GM23338 (cell line): Measurements from ENCODE around the gene KRTCAP2. TPM values are rescaled to one million over a fixed set of nuclear protein-coding genes. Genes with fewer than 3 reads are reported as not detected.
A peak's percentile ranks its signal among the peaks of the same experiment; 100 is the strongest.

Experiments
- ATAC-seq: fragments of 200-7000 bp; cut with Tn5 transposase; 3 replicates; pipeline ENCODE4 v1.9.1; 2020
- DNase-seq: peaks from one replicate; pipeline ENCODE4 v3.0.0-alpha.2; 2015; ENCODE audit warnings: low spot score
- H2AFZ ChIP-seq: fragments of 200-600 bp; sonication (generic); 2 replicates; pipeline ENCODE4 v1.8.0; 2016; ENCODE audit warnings: antibody characterized with exemption, mild to moderate bottlenecking, moderate library complexity
- H3F3A ChIP-seq: fragments of 200-600 bp; sonication (generic); replicated peaks from 2 replicates; pipeline ENCODE4 v1.8.0; 2017; ENCODE audit warnings: antibody characterized with exemption, mixed run types, low read depth
- H3K27ac ChIP-seq: fragments of 200-600 bp; sonication (generic); 2 replicates; pipeline ENCODE4 v1.6.1; 2016; ENCODE audit warnings: low read depth
- H3K27me3 ChIP-seq: fragments of 200-600 bp; sonication (generic); 2 replicates; pipeline ENCODE4 v1.8.0; 2016; ENCODE audit warnings: mild to moderate bottlenecking, mixed run types, moderate library complexity; ENCODE audit not compliant: insufficient read depth
- H3K36me3 ChIP-seq: fragments of 200-600 bp; sonication (generic); 2 replicates; pipeline ENCODE4 v1.8.0; 2016; ENCODE audit warnings: mild to moderate bottlenecking; ENCODE audit not compliant: insufficient read depth
- H3K4me1 ChIP-seq: fragments of 200-600 bp; sonication (generic); 2 replicates; pipeline ENCODE4 v1.8.0; 2016; ENCODE audit warnings: mild to moderate bottlenecking, moderate library complexity; ENCODE audit not compliant: insufficient read depth
- H3K4me2 ChIP-seq: fragments of 200-600 bp; sonication (generic); 2 replicates; pipeline ENCODE4 v1.7.1; 2017; ENCODE audit warnings: mixed run types
- H3K4me3 ChIP-seq: fragments of 200-600 bp; sonication (generic); 2 replicates; pipeline ENCODE4 v1.6.1; 2016; ENCODE audit warnings: mixed run types
- H3K79me2 ChIP-seq: fragments of 200-600 bp; sonication (generic); replicated peaks from 2 replicates; pipeline ENCODE4 v1.8.0; 2017; ENCODE audit warnings: mild to moderate bottlenecking; ENCODE audit not compliant: insufficient read depth
- H3K9me2 ChIP-seq: fragments of 200-600 bp; sonication (generic); 2 replicates; pipeline ENCODE4 v1.8.0; 2017; ENCODE audit not compliant: insufficient read depth
- H4K20me1 ChIP-seq: fragments of 200-600 bp; sonication (generic); replicated peaks from 2 replicates; pipeline ENCODE4 v1.8.0; 2017; ENCODE audit warnings: mild to moderate bottlenecking; ENCODE audit not compliant: insufficient read depth
- H3K27ac Mint-ChIP-seq: 2 replicates; pipeline ENCODE4 v1.8.0; 2020; ENCODE audit warnings: inconsistent platforms, mild to moderate bottlenecking, moderate library complexity, mixed read lengths
- H3K27me3 Mint-ChIP-seq: 3 replicates; pipeline ENCODE4 v1.8.0; 2022; ENCODE audit warnings: low read depth, mild to moderate bottlenecking, moderate library complexity, mixed read lengths, inconsistent platforms; ENCODE audit not compliant: insufficient read depth, poor library complexity
- H3K36me3 Mint-ChIP-seq: 3 replicates; pipeline ENCODE4 v1.8.0; 2021; ENCODE audit warnings: low read depth, mild to moderate bottlenecking, inconsistent platforms, moderate library complexity, mixed read lengths
- H3K4me1 Mint-ChIP-seq: 3 replicates; pipeline ENCODE4 v1.8.0; 2020; ENCODE audit warnings: mild to moderate bottlenecking, inconsistent platforms, mixed read lengths
- H3K4me3 Mint-ChIP-seq: 3 replicates; pipeline ENCODE4 v1.8.0; 2021; ENCODE audit warnings: moderate library complexity, mild to moderate bottlenecking, inconsistent platforms, mixed read lengths
- H3K9me3 Mint-ChIP-seq: 3 replicates; pipeline ENCODE4 v1.8.0; 2020; ENCODE audit warnings: moderate library complexity, mild to moderate bottlenecking, inconsistent platforms, mixed read lengths
- CREB1 ChIP-seq: fragments of 250-450 bp; sonication (Bioruptor Pico); IDR thresholded peaks from 2 replicates; pipeline ENCODE4 v1.5.0; 2020; ENCODE audit warnings: low read depth, mild to moderate bottlenecking, moderate library complexity
- ETS1 ChIP-seq: IDR thresholded peaks from 2 replicates; pipeline ENCODE4 v1.6.1; 2016; ENCODE audit warnings: antibody characterized with exemption
- EZH2 ChIP-seq: fragments of 200-600 bp; sonication (generic); IDR thresholded peaks from one replicate; pipeline ENCODE4 v1.8.0; 2017; ENCODE audit warnings: antibody characterized with exemption, mild to moderate bottlenecking, low read depth; ENCODE audit not compliant: unreplicated experiment
- EZH2phosphoT487 ChIP-seq: fragments of 200-600 bp; sonication (generic); IDR thresholded peaks from one replicate; pipeline ENCODE4 v1.8.1; 2018; ENCODE audit warnings: antibody characterized with exemption; ENCODE audit not compliant: unreplicated experiment
- JUNB ChIP-seq: IDR thresholded peaks from one replicate; pipeline ENCODE4 v1.6.1; 2016; ENCODE audit warnings: antibody characterized with exemption; ENCODE audit not compliant: unreplicated experiment
- STAT1 ChIP-seq: IDR thresholded peaks from one replicate; pipeline ENCODE4 v1.6.1; 2016; ENCODE audit warnings: antibody characterized with exemption; ENCODE audit not compliant: unreplicated experiment
- ZNF114 ChIP-seq: fragments of 250-450 bp; sonication (Bioruptor Pico); IDR thresholded peaks from 2 replicates; pipeline ENCODE4 v1.5.0; 2020; ENCODE audit warnings: mild to moderate bottlenecking, moderate library complexity
- ZNF331 ChIP-seq: fragments of 250-450 bp; sonication (Bioruptor Pico); IDR thresholded peaks from 2 replicates; pipeline ENCODE4 v1.5.0; 2020; ENCODE audit warnings: low read depth, mild to moderate bottlenecking, moderate library complexity
- ZNF462 ChIP-seq: fragments of 250-450 bp; sonication (Bioruptor Pico); IDR thresholded peaks from 2 replicates; pipeline ENCODE4 v1.5.0; 2020; ENCODE audit warnings: mild to moderate bottlenecking, moderate library complexity
- polyA plus RNA-seq: library from polyadenylated mRNA; unstranded; fragments of >200 nt; fragmentation: Nextera tagmentation; extraction: Ambion mirVana; gene quantifications from 2 replicates; pipeline ENCODE4 v1.2.1, GENCODE V29; 2016
- total RNA-seq: library from RNA; depleted of rRNA; stranded (reverse); fragments of >200 nt; shearing (Covaris generic); gene quantifications from 2 replicates; pipeline ENCODE4 v1.2.3, GENCODE V29; 2014

KRTCAP2 gene
- total and polyA plus RNA-seq, 2 experiments from 2014 or later = 106 to 579 TPM

- Mint-ChIP-seq H3K36me3 (no peaks in the 10 kb centered on the region; the same call in 2 of the 3 replicates), H3K27ac (no peak overlapping the region), H3K27me3 (peaks cover 73% of the 10 kb centered on the region), H3K4me3 (peak overlapping the region; percentile 70), H3K9me3 (no peaks in the 10 kb centered on the region), H3K4me1 (peaks cover 53% of the 10 kb centered on the region)
- Histone ChIP-seq H3K4me1 (peaks cover 48% of the 10 kb centered on the region), H3K4me2 (peak overlapping the region; percentile 95), H3K27me3 (peaks cover 77% of the 10 kb centered on the region), H3K4me3 (peak overlapping the region; percentile 72), H4K20me1 (no peaks in the 10 kb centered on the region), H3F3A (peaks cover 13% of the 10 kb centered on the region), H3K9me2 (no peaks in the 10 kb centered on the region), H3K27ac (no peak overlapping the region), H2AFZ (peak overlapping the region; percentile 94), H3K79me2 (no peaks in the 10 kb centered on the region), H3K36me3 (no peaks in the 10 kb centered on the region)
- ATAC-seq = peak; percentile 1; the same call in 1 of the 3 replicates
- peak; percentile 58 for DNase-seq
- TF ChIP-seq ZNF114 (CRISPR knock-in tag) (no peak), EZH2 (peak; percentile 86), EZH2phosphoT487 (peak; percentile 47)
Observed at GRCh38 chr1:155125511-155125945, 47.6 kb downstream of the KRTCAP2 start.

GRCh38 chr1:155124503-155125463, 48.3 kb downstream of the KRTCAP2 start:
- Mint-ChIP-seq H3K9me3 (no peaks in the 10 kb centered on the region), H3K27me3 (peaks cover 71% of the 10 kb centered on the region), H3K36me3 (no peaks in the 10 kb centered on the region), H3K4me3 (peak overlapping the region; percentile 54; the same call in 2 of the 3 replicates), H3K4me1 (peaks cover 46% of the 10 kb centered on the region), H3K27ac (no peak overlapping the region; the same call in 1 of the 2 replicates)
- H3K27ac ChIP-seq = no peak overlapping the region
- DNase-seq (peak; percentile 78), ATAC-seq (no peak)
- no peak overlapping the region for H2AFZ ChIP-seq
- no peaks in the 10 kb centered on the region for H3K9me2 ChIP-seq
- peak overlapping the region; percentile 72; the same call in 1 of the 2 replicates for H3K4me3 ChIP-seq
- TF ChIP-seq ZNF114 (CRISPR knock-in tag) (no peak), STAT1 (no peak), CREB1 (no peak), ZNF331 (CRISPR knock-in tag) (no peak), ETS1 (no peak), ZNF462 (CRISPR knock-in tag) (no peak), EZH2 (no peak), JUNB (no peak)
- H3K79me2 ChIP-seq = no peaks in the 10 kb centered on the region
- H3F3A ChIP-seq = peaks cover 13% of the 10 kb centered on the region
- H3K36me3 ChIP-seq = no peaks in the 10 kb centered on the region
- H4K20me1 ChIP-seq = no peaks in the 10 kb centered on the region
- peaks cover 78% of the 10 kb centered on the region for H3K27me3 ChIP-seq
- peak overlapping the region; percentile 95 for H3K4me2 ChIP-seq
- H3K4me1 ChIP-seq = peaks cover 41% of the 10 kb centered on the region
